Effector memory CD8-positive, alpha-beta T cell (primary cell): Measurements from ENCODE around the gene LINC01488.
A peak's percentile ranks its signal among the peaks of the same experiment; 100 is the strongest.

Experiments used
- ATAC-seq: fragments of 150-1000 bp; cut with Tn5 transposase; replicated peaks from 2 replicates; pipeline ENCODE4 v1.10.0; 2021; ENCODE audit warnings: mild to moderate bottlenecking, moderate library complexity
- DNase-seq, 3 experiments: peaks; one replicate each; pipeline ENCODE4 v3.0.0; 2021
- H3K27ac Mint-ChIP-seq, 2 donors: one replicate each; pipeline ENCODE4 v1.8.0; 2022; ENCODE audit warnings: mild to moderate bottlenecking in 2 of 2, mixed read lengths in 2 of 2, moderate library complexity in 2 of 2
- H3K27me3 Mint-ChIP-seq, 2 donors: one replicate each; pipeline ENCODE4 v1.8.0; 2022; ENCODE audit warnings: mixed read lengths in 2 of 2
- H3K36me3 Mint-ChIP-seq: one replicate; pipeline ENCODE4 v1.8.0; 2022; ENCODE audit warnings: mild to moderate bottlenecking, moderate library complexity, mixed read lengths; ENCODE audit not compliant: insufficient read depth
- H3K4me1 Mint-ChIP-seq, 2 donors: one replicate each; pipeline ENCODE4 v1.8.0; 2022; ENCODE audit warnings: low read depth in 2 of 2, mixed read lengths in 2 of 2
- H3K4me3 Mint-ChIP-seq, 2 donors: one replicate each; pipeline ENCODE4 v1.8.0; 2022; ENCODE audit warnings: mild to moderate bottlenecking in 2 of 2, mixed read lengths in 2 of 2, moderate library complexity in 2 of 2
- H3K9me3 Mint-ChIP-seq, 2 donors: one replicate each; pipeline ENCODE4 v1.8.0; 2022; ENCODE audit warnings: mixed read lengths in 2 of 2

The LINC01488 gene

DNA sequence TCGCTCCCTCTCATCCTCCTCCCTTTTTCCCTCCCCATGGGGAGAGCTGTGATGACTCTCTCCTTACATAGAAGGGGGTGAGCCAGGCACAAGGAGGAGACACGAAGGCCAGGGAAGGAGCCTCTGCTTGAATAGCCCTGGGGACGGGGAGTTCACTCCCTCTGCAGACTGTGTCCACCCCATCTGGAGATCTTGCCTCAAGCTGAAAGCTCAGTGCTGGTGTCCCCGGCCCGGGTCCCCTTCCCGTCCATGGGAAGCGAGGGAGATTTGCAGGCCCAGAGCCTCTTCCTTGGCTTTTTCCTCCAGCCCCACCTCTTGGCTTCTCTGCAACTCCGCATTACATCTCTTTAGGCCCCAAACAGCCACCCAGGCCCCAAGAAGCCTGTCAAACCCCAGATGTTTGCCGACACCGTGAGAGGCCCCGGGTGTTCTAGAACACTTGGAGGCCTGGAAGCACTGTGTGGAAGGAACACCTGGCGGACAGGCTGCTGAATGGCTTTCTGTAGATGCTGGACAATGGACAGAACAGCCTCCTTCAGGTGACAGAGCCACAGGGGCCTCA lies 32.3 kb downstream of the LINC01488 start:
- H3K4me3 Mint-ChIP-seq: no peak overlapping the region
- no peaks in the 10 kb centered on the region for H3K36me3 Mint-ChIP-seq
- peaks cover 3 to 7% of the 10 kb centered on the region in 2 donors for H3K4me1 Mint-ChIP-seq
- ATAC-seq (no peak), DNase-seq (no peak)
- H3K27me3 Mint-ChIP-seq: peaks cover 32 to 89% of the 10 kb centered on the region in 2 donors
- H3K27ac Mint-ChIP-seq: no peak overlapping the region
- peaks cover 5% of the 10 kb centered on the region in 2 donors for H3K9me3 Mint-ChIP-seq

DNA sequence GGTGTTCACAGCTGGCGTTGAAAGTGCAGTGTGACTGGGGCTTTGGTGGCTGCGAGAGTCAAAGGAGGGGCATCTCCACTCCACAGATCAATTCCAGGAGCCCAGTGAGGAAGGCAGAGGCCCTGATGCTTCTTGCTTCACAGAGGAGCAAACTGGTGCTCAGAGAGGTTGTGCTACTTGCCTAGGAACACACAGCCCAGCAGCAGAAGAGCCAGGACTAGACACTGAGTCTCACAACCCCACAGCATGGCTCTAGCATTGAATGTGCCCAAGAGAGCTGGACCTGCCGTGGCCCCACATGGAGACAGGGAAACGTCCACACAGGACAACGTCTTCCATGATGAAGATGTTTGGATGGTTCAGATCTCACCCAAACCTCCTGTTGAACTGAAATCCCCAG lies 33.3 kb downstream of the LINC01488 start:
- Mint-ChIP-seq H3K9me3 (peaks cover 5% of the 10 kb centered on the region in 2 donors), H3K4me1 (peaks cover 0 to 2% of the 10 kb centered on the region in 2 donors), H3K36me3 (no peaks in the 10 kb centered on the region), H3K27ac (no peak overlapping the region), H3K27me3 (peaks cover 40 to 89% of the 10 kb centered on the region in 2 donors), H3K4me3 (no peak overlapping the region)
- DNase-seq (no peak), ATAC-seq (no peak)

DNA sequence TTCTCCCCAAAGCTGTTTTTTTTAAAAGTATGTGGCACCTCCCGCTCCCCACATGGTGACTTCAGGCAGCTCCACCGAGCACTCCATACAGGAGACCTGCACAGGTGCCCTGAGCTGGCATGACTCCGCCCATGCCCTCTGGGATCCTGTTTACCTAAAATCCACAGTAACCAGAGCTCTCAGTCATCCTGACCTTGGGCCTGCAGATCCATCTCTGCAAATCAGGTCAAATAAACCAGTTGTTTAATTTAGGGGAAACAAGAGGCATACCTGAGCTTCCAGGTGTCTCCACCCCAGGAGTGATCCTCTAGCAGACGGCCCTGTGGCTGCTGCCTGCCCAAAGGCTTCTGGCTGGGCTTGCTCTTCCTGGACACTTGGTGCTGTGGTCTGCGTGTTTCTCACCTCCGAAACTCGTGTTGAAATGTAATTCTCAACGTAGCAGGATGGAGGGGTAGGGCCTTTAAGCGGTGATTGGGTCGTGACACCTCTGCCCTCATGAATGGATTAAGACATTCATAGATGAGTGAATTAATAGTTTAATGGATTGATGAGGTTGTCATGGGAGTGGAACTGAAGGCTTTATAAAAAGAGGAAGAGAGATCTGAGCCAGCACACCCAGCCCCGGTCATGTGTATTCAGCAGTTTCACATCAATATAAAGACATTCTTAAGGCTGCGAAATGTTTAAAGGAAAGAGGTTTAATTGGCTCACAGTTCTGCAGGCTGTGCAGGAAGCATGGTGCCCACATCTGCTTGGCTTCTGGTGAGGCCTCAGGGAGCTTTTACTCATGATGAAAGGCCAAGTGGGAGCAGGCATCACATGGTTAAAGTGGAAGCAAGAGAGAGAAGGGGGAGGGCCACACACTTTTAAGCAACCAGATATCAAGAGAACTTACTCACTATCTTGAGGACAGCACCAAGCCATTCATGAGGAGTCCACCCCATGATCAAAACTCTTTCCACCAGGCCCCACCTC lies 34.1 kb downstream of the LINC01488 start:
- DNase-seq: no peak
- Mint-ChIP-seq H3K4me1 (peaks cover 0 to 2% of the 10 kb centered on the region in 2 donors), H3K27ac (no peak overlapping the region), H3K9me3 (peaks cover 5% of the 10 kb centered on the region in 2 donors), H3K27me3 (peaks cover 34 to 81% of the 10 kb centered on the region in 2 donors), H3K36me3 (no peaks in the 10 kb centered on the region), H3K4me3 (no peak overlapping the region)
- ATAC-seq: no peak

DNA sequence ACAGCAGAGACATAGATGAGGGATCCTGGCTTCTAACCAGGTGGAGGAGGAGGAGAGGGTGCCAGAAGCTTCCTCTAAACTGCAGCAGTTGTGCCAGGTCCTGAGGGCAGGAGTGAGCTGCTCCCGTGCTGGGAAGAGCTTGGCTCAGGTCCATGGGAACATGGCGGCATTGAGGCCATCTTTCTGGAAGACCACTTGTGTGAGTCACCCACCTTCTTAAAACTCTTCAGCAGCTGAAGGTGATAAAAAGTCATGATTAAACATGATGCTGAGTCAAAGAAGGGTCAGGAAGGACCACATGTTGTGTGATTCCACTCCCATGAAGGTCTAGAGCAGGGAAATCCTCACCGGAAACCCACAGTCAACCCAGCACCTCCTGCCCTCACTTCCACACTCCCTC lies 35.1 kb downstream of the LINC01488 start:
- ATAC-seq (no peak), DNase-seq (no peak)
- peaks cover 5% of the 10 kb centered on the region in 2 donors for H3K9me3 Mint-ChIP-seq
- no peak overlapping the region for H3K4me3 Mint-ChIP-seq
- H3K27ac Mint-ChIP-seq: no peak overlapping the region
- H3K4me1 Mint-ChIP-seq: peaks cover 0 to 2% of the 10 kb centered on the region in 2 donors
- H3K36me3 Mint-ChIP-seq: no peaks in the 10 kb centered on the region
- peaks cover 33 to 71% of the 10 kb centered on the region in 2 donors for H3K27me3 Mint-ChIP-seq

DNA sequence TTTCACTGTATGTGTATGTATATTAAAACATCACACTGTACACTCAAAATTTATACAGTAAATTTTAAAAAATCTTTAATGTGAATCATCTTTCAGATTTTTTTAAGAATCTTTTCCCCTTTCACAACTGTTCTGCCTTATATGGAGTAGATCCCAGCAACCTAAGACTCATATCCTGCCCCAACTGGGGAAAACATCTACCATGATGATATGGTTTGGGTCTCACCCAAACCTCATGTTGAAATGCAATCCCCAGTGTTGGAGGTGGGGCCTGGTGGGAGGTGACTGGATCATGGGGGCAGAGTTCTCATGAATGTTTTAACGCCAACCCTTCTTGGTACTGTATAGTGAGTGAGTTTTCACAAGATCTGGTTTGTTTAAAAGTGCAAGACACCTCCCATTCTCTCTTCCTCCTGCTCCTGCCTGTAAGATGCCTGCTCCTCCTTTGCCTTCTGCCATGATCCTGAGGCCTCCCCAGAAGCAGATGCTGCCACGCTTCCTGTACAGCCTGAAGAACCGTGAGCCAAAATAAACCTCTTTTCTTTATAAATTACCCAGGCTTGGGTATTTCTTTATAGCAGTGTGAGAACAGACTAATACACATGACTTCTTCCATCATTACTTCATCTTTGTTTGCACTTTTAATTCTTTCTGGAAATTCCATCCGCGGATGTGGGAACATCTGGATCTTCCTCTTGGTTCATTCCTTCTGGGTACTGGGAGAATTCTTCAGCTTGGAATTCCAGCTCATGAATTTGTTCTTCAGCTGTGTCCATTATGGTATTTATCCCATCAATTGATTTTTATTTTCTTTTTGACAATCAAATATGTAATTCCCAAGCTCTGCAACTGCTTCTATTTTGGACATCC lies 36.9 kb downstream of the LINC01488 start:
- Mint-ChIP-seq H3K4me1 (peaks cover 0 to 2% of the 10 kb centered on the region in 2 donors), H3K27me3 (peaks cover 31 to 53% of the 10 kb centered on the region in 2 donors), H3K36me3 (no peaks in the 10 kb centered on the region), H3K4me3 (no peak overlapping the region), H3K9me3 (peaks cover 5% of the 10 kb centered on the region in 2 donors), H3K27ac (no peak overlapping the region)
- no peak for DNase-seq
- ATAC-seq: no peak

DNA sequence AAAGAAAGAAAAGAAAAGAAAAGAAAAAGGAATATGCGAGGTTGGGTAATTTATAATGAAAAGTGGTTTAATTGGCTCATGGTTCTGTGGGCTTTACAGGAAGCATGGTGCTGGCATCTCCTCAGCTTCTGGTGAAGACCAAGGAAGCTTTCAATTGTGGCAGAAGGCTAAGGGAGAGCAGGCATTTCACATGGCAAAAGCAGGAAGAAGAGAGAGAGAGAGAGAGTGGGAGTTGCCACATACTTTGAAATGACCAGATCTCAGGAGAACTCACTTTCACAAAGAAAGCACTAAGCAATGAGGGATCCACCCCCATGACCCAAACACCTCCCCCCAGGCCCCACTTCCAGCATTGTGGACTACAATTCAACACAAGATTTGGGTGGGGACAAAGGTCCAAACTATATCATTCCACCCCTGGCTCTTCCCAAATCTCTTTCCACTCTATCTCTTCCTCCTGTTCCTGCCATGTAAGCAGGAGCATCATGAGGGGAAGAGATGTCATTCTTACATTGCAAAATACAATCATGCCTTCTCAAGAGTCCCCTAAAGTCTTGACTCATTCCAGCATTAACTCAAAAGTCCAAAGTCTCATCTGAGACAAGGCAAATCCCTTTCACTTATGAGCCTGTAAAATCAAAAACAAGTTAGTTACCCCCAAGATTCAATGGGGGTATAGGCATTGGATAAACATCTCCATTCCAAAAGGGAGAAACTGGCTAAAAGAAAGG lies 38.9 kb downstream of the LINC01488 start:
- peaks cover 5% of the 10 kb centered on the region in 2 donors for H3K9me3 Mint-ChIP-seq
- H3K36me3 Mint-ChIP-seq: no peaks in the 10 kb centered on the region

DNA sequence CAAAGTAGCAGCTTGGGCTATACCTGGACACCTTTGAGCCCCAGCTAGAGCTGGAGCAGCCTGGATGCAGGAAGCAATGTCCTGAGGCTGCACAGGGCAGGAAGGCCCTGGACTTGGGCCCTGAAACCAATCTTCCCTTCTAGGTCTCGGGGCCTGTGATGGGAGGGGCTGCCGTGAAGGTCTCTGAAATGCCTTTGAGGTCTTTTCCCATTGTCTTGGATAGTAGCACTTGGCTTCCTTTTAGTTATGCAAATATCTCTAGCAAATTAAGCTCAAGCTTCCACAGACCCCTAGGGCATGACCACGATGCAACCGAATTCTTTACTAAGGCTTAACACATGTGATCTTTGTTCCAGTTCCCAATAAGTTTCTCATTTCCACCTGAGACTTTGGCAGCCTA lies 40.0 kb downstream of the LINC01488 start:
- Mint-ChIP-seq H3K27me3 (peaks cover 42 to 51% of the 10 kb centered on the region in 2 donors), H3K27ac (peak overlapping the region in 1 of 2 donors; percentile 13), H3K36me3 (no peaks in the 10 kb centered on the region), H3K4me1 (peaks cover 0 to 2% of the 10 kb centered on the region in 2 donors), H3K9me3 (peaks cover 2 to 5% of the 10 kb centered on the region in 2 donors), H3K4me3 (no peak overlapping the region)
- DNase-seq (no peak), ATAC-seq (no peak)

More for the DNA sequence above, 38.9 kb downstream of the LINC01488 start:
- Mint-ChIP-seq H3K27ac (no peak overlapping the region), H3K4me1 (peaks cover 0 to 2% of the 10 kb centered on the region in 2 donors), H3K4me3 (no peak overlapping the region), H3K27me3 (peaks cover 39 to 51% of the 10 kb centered on the region in 2 donors)
- no peak for ATAC-seq
- DNase-seq: no peak

DNA sequence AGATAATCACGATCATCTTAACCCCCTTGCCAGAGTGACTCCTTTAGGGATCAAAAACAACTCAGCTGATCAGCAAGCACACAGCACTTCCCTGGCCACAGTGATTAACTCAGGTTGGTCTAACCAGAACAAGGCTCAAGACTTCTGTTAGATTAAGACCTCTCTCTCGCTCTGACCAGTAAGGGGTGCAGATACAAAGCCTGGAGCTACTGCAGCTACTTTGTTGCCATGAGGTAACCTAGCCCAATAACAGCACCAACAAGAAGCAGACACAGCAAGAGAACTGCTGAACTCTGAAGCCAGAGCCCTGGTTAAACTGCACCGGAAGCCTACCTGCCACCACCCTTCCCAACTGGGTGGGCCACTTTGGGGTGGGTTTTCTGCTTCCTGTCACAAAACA lies 42.0 kb downstream of the LINC01488 start:
- Mint-ChIP-seq H3K4me1 (no peaks in the 10 kb centered on the region), H3K4me3 (no peak overlapping the region), H3K27ac (no peak overlapping the region), H3K9me3 (peaks cover 0 to 2% of the 10 kb centered on the region in 2 donors), H3K27me3 (peaks cover 32 to 38% of the 10 kb centered on the region in 2 donors), H3K36me3 (no peaks in the 10 kb centered on the region)
- ATAC-seq (no peak), DNase-seq (no peak)

DNA sequence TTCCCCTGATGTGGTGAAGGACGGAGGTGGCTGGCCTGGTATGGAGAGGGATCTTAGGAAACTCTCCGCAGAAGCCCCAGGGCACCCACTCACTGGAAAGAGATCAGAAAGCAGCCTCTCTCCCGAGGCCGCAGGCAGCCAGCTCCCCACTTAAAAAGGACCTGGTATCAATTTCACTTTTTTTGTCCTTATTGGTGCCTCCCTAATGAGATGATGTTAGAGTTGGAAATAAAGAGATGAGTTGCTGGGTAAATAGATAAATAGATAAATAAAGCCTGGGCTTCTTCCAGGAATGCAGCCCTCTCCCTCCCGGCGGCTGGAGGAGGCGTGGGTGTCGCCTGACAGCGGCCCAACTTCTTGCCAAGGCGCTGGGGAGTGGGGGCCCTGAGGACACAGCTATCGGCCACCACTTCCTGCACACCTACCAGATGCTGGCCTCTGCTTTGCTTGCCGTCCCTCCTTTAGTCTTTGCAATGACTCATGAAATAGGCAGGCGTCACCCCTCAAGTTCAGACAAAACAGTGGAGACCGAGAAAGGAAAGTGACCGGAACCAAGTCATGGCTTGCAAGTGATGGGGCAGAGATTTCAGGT lies 42.9 kb downstream of the LINC01488 start:
- H3K27me3 Mint-ChIP-seq: peaks cover 29 to 38% of the 10 kb centered on the region in 2 donors
- ATAC-seq: no peak
- no peak overlapping the region for H3K4me3 Mint-ChIP-seq
- no peak overlapping the region for H3K27ac Mint-ChIP-seq
- no peaks in the 10 kb centered on the region for H3K4me1 Mint-ChIP-seq
- DNase-seq: no peak
- no peaks in the 10 kb centered on the region for H3K36me3 Mint-ChIP-seq
- H3K9me3 Mint-ChIP-seq: no peaks in the 10 kb centered on the region

DNA sequence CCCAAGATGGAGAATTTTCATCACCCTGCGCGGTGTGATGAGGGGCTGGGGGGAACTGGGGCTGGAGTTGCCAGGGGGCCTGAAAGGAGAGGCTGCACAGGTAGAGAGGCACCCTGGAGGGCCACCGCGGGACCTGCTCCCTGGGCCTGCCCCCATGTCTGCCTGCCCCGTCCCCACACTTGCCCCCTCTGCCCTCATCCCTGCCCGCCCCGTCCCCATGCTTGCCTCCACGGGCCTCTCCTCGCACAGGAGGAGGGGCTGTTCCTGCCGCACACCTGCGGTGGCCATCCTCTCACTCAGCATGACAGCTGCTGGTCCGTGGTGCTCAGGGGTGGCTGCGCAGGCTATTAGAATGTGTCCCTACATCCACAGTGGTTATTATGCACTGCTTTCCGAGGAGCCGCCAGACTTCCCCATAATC lies 43.5 kb downstream of the LINC01488 start:
- Mint-ChIP-seq H3K36me3 (no peaks in the 10 kb centered on the region), H3K4me3 (no peak overlapping the region), H3K27me3 (peaks cover 33 to 41% of the 10 kb centered on the region in 2 donors), H3K4me1 (no peaks in the 10 kb centered on the region), H3K9me3 (no peaks in the 10 kb centered on the region), H3K27ac (no peak overlapping the region)
- ATAC-seq (no peak), DNase-seq (no peak)

DNA sequence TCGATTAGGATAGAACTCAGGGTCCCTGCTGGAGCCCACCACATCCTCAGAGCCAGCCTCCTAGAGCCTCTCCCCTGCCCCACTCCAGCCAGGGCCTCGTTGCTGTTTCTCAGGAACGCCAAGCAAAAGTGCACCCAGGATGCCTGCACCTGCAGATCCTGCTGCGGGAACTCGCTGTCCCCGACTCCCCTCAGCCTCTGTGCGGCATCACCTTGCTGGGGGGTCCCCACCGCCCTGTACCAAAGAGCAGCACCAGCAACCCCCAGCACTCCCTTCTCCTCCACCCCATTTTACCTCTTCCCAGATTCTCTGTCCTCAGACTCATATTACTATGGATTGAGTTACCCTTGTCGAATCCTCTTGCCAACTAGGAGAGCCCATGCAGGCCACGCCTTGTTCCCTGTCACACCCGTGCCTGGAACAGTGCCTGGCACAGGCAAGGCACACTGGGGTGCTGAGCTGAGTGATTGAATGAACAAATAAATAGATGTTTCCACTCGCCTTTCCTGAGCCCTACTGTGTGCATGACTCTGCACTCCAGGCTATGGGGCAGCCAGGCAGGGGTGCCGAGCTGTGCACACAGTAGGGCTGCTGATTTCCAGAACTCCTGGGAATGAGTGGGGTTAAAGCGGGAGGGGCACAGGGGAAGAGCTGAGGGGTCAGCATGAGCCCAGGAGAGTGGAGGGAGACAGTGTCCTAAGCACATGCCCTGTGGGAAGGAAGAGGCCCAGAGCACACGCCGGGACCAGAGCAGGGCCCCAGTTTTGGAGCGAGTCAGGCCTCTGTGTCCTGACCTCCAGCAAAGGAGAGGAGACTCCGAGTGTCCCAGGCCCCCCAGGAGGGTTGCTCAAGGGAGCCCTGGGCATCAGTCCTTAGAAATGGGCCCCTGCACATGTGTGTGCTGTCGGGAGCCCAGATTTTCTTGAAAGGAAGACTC lies 44.3 kb downstream of the LINC01488 start:
- Mint-ChIP-seq H3K36me3 (no peaks in the 10 kb centered on the region), H3K4me1 (no peaks in the 10 kb centered on the region), H3K27ac (no peak overlapping the region), H3K9me3 (no peaks in the 10 kb centered on the region), H3K4me3 (no peak overlapping the region), H3K27me3 (peaks cover 41 to 49% of the 10 kb centered on the region in 2 donors)
- ATAC-seq (no peak), DNase-seq (no peak)

DNA sequence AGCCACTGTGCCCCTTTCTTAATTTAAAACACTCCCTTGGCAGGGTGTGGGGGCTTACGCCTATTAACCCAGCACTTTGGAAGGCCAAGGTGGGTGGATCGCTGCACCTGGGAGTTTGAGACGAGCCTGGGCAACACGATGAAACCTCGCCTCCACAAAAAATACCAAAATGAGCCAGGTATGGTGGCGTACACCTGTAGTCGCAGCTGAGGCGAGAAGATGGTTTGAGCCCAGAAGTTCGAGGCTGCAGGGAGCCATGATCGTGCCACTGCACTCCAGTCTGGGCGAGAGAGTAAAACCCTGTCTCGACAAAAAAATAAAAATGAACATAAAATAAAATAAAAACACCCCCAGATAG lies 45.0 kb downstream of the LINC01488 start:
- no peaks in the 10 kb centered on the region for H3K36me3 Mint-ChIP-seq
- no peak overlapping the region for H3K4me3 Mint-ChIP-seq
- no peaks in the 10 kb centered on the region for H3K4me1 Mint-ChIP-seq
- ATAC-seq: no peak
- H3K27ac Mint-ChIP-seq: no peak overlapping the region
- H3K9me3 Mint-ChIP-seq: no peaks in the 10 kb centered on the region
- peaks cover 47 to 55% of the 10 kb centered on the region in 2 donors for H3K27me3 Mint-ChIP-seq
- no peak for DNase-seq
